Tibial artery (tissue), 4 donors: ENCODE results near the gene TTC22.

Experiments used
- DNase-seq, 2 donors: peaks; one replicate each; pipeline ENCODE4 v3.0.0-alpha.2; 2019
- H3K27ac ChIP-seq, 2 donors: fragments of 200-600 bp; sonication (generic) in 1 of 2; 1 replicate in 1 of 2; 2 replicates in 1 of 2; pipeline ENCODE4 v1.5.1; 2018 to 2019; ENCODE audit warnings: mild to moderate bottlenecking in 1 of 2
- H3K27me3 ChIP-seq, 2 donors: fragments of 200-600 bp; sonication (generic) in 1 of 2; one replicate each; pipeline versions ENCODE4 v1.5.1 to v1.6.0; 2016 to 2019
- H3K36me3 ChIP-seq, 3 donors: fragments of 200-600 bp; sonication (generic) in 2 of 3; one replicate each; pipeline ENCODE4 v1.5.1; 2016 to 2019; ENCODE audit warnings: mild to moderate bottlenecking in 2 of 3
- H3K4me1 ChIP-seq, 4 donors: fragments of 200-600 bp; sonication (generic) in 2 of 4; 1 replicate in 3 of 4; 2 replicates in 1 of 4; pipeline ENCODE4 v1.5.1; 2016 to 2019
- H3K4me3 ChIP-seq, 2 donors: fragments of 200-600 bp; sonication (generic) in 1 of 2; 1 replicate in 1 of 2; 2 replicates in 1 of 2; pipeline ENCODE4 v1.5.1; 2018 to 2019; ENCODE audit warnings: mild to moderate bottlenecking in 2 of 2
- H3K9me3 ChIP-seq, 3 donors: fragments of 200-600 bp; sonication (generic) in 1 of 3; one replicate each; pipeline ENCODE4 v1.5.1; 2016 to 2019
- intact Hi-C: fragments of 100-400 bp; cut with DNase I; formaldehyde crosslinking; loops from one replicate; pipeline ENCODE4 v1.15.0; 2023; ENCODE audit warnings: low total_unique reads
- TF ChIP-seq, protein P1 (sequence below), 2 experiments: fragments of 200-600 bp in 1 of 2; fragments of 450-650 bp in 1 of 2; IDR thresholded peaks; one replicate each; pipeline ENCODE4 v1.5.1; 2017 to 2019; ENCODE audit warnings: antibody characterized with exemption in 2 of 2, mild to moderate bottlenecking in 1 of 2, moderate library complexity in 1 of 2

TTC22 gene

GRCh38 chr1:54837002-54837853, 36.1 kb upstream of the TTC22 start:
- no peaks in the 10 kb centered on the region for H3K36me3 ChIP-seq
- TF ChIP-seq, protein P1, sequence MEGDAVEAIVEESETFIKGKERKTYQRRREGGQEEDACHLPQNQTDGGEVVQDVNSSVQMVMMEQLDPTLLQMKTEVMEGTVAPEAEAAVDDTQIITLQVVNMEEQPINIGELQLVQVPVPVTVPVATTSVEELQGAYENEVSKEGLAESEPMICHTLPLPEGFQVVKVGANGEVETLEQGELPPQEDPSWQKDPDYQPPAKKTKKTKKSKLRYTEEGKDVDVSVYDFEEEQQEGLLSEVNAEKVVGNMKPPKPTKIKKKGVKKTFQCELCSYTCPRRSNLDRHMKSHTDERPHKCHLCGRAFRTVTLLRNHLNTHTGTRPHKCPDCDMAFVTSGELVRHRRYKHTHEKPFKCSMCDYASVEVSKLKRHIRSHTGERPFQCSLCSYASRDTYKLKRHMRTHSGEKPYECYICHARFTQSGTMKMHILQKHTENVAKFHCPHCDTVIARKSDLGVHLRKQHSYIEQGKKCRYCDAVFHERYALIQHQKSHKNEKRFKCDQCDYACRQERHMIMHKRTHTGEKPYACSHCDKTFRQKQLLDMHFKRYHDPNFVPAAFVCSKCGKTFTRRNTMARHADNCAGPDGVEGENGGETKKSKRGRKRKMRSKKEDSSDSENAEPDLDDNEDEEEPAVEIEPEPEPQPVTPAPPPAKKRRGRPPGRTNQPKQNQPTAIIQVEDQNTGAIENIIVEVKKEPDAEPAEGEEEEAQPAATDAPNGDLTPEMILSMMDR (IDR thresholded peaks at IDR 0.05) = no peak
- peak in 1 of 2 donors; percentile 48 for DNase-seq
- intact Hi-C loops = no loop called here
- no peaks in the 10 kb centered on the region for H3K9me3 ChIP-seq
- H3K4me3 ChIP-seq = no peak overlapping the region
- peaks cover 0 to 17% of the 10 kb centered on the region in 2 donors for H3K27me3 ChIP-seq
- no peak overlapping the region for H3K27ac ChIP-seq
- H3K4me1 ChIP-seq = no peaks in the 10 kb centered on the region

GRCh38 chr1:54836594-54836993, 35.5 kb upstream of the TTC22 start:
- H3K27me3 ChIP-seq = peaks cover 0 to 17% of the 10 kb centered on the region in 2 donors
- peak in 1 of 2 donors; percentile 12 for DNase-seq
- no peak overlapping the region for H3K27ac ChIP-seq
- no peaks in the 10 kb centered on the region for H3K36me3 ChIP-seq
- H3K4me1 ChIP-seq = no peaks in the 10 kb centered on the region
- intact Hi-C loops = no loop called here
- no peak overlapping the region for H3K4me3 ChIP-seq
- H3K9me3 ChIP-seq = peaks cover 0 to 5% (median 0%) of the 10 kb centered on the region in 3 donors
- TF ChIP-seq, protein P1 (IDR thresholded peaks at IDR 0.05) = no peak

DNA sequence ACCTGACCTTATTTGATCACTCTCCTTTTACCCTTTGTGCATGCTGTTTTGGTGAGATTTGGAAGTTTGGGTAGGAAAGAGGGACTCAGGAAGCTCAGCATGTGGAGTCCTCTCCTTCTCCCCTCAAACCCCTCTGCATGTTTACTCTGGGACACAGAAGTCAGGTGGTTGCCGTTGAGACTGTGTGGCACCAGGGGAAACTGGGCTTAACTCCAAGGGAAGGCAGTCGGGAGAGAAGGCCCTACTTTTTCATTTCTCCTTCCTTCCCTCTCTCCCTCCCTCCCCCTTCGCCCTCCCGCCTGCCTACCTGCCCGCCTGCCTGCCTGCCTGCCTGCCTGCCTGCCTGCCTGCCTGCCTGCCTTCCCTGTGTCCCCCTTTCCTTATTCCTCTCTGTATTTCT, 34.8 kb upstream of the TTC22 start:
- Histone ChIP-seq H3K9me3 (peaks cover 0 to 11% (median 0%) of the 10 kb centered on the region in 3 donors), H3K36me3 (no peaks in the 10 kb centered on the region), H3K4me3 (no peak overlapping the region), H3K27me3 (peaks cover 0 to 17% of the 10 kb centered on the region in 2 donors), H3K4me1 (no peaks in the 10 kb centered on the region), H3K27ac (no peak overlapping the region)
- intact Hi-C loops = no loop called here
- peak in 1 of 2 donors; percentile 38 for DNase-seq
- TF ChIP-seq, protein P1 (IDR thresholded peaks at IDR 0.05) = no peak

DNA sequence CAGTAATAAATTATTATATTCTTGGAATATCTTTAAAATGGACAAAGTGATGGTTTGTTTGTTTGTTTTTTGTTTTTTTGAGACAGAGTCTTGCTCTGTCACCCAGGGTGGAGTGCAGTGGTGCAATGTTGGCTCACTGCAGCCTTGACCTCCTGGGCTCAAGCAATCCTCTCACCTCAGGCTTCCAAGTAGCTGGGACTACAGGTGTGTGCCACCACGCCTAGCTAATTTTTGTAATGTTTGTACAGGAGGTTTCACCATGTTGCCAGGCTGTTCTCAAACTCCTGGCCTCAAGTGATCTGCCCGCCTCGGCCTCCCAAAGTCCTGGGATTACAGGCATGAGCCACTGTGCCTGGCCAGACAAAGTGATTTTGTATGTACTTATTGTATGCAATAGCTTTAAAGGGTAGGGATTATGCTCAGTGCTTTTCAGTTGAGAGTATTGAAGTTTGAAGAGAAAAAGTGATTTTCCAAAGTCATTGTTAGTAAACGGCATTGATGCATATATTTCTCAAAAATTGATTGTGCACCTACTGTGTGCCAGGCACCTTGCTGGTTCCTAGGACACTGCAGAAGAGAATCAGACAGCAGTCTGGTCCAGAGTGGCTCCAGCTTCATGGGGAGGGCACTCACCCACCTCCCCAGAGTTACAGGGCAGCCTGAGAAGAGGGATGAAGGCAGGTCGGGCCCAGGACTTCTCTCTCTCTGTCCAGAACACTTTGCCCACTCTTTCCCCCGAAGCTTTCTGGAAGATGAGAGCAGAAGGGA, 34.2 kb upstream of the TTC22 start:
- peaks cover 0 to 17% (median 0%) of the 10 kb centered on the region in 3 donors for H3K9me3 ChIP-seq
- no peaks in the 10 kb centered on the region for H3K4me1 ChIP-seq
- TF ChIP-seq, protein P1 (IDR thresholded peaks at IDR 0.05) = no peak
- peaks cover 0 to 19% of the 10 kb centered on the region in 2 donors for H3K27me3 ChIP-seq
- H3K36me3 ChIP-seq = no peaks in the 10 kb centered on the region
- peak in 1 of 2 donors; percentile 35 for DNase-seq
- intact Hi-C loops = no loop called here
- H3K4me3 ChIP-seq = no peak overlapping the region
- H3K27ac ChIP-seq = no peak overlapping the region

GRCh38 chr1:54834007-54834541, 33.0 kb upstream of the TTC22 start:
- intact Hi-C loops = no loop called here
- Histone ChIP-seq H3K27ac (no peak overlapping the region), H3K4me1 (no peaks in the 10 kb centered on the region), H3K4me3 (no peak overlapping the region), H3K36me3 (no peaks in the 10 kb centered on the region), H3K27me3 (peaks cover 0 to 19% of the 10 kb centered on the region in 2 donors), H3K9me3 (peaks cover 0 to 21% (median 0%) of the 10 kb centered on the region in 3 donors)
- TF ChIP-seq, protein P1 (IDR thresholded peaks at IDR 0.05) = no peak
- peak in 1 of 2 donors; percentile 9 for DNase-seq
